ENCODE data around the gene CDR2L.
"Not testable (repeated sequence)": the region's sequence is repeated elsewhere in the genome, so short reads cannot be mapped to it uniquely, and the experiment has no call there.

Gene CDR2L

DNA sequence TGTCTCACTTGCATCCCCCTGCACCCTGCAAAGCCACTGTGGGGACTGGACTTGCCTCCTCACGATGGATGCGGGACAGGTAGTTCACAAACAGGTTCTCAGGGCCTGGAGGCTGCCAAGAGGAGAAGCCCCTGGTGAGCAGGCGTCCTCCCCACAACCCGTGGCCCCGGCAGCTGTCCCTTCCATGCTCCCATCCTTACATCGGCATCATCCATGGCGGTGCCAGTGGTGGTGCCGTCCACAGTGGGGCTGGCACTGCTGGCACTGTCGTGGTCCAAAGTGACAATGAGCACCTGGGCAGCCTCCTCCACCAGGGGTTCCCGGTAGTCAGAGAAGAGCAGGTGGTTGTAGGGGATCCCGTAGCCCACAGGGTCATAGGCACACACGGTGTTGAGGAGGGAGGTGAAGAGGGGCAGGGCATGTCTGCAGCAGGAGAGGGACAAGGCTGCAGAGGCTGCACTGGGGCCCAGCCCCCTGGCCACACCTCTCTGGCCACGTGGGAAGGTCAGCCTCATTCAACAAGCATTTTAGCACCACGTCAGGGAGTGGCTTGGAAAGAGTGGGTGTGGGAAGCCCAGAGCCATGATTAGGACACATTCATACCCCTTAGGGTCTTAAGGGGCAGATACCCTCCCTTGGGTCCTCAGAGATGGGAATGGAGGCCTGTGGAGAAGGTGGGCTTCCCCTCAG is 27.5 kb upstream of the CDR2L start:
- DNase-seq: no peak

GRCh38 chr17:74960570-74961342 is 26.7 kb upstream of the CDR2L start:
- DNase-seq: no peak

DNA sequence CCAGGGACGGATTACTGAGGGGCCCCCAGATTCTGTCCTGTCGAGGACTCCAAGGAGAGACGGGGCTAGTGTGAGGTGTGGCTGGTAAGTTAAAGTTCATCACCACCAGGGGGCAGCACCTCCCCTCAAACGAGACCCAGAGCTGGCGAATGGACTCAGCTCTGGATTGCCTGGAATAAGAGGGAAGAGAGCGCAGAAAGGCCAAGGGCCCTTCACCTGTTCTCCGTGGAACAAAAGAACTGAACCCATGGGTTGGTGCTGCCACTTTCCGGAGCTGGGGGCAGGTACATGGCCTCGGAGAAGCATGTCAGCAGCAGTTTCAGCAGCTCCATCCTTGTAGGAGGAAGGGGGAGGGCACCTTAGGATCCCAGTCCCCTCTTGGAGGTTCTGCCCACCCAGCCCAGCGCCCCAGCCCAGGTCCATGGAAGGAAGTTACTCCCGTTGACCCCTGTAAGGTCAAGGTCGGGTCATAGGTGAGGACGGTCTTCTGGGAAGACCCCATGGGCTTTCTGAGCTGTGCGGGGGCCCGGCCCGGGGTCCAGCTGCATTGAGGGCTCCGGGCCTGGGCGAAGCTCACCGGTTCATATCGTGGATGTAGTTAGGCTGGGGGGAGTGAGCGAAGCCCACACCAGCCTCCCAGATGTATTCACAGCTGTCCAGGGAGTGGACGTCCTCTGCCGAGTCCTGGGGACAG is 25.6 kb upstream of the CDR2L start:
- peak; percentile 84 for DNase-seq

GRCh38 chr17:74962622-74963394 is 24.6 kb upstream of the CDR2L start:
- no peak for DNase-seq

GRCh38 chr17:74963656-74964055 is 23.8 kb upstream of the CDR2L start:
- DNase-seq: no peak

DNA sequence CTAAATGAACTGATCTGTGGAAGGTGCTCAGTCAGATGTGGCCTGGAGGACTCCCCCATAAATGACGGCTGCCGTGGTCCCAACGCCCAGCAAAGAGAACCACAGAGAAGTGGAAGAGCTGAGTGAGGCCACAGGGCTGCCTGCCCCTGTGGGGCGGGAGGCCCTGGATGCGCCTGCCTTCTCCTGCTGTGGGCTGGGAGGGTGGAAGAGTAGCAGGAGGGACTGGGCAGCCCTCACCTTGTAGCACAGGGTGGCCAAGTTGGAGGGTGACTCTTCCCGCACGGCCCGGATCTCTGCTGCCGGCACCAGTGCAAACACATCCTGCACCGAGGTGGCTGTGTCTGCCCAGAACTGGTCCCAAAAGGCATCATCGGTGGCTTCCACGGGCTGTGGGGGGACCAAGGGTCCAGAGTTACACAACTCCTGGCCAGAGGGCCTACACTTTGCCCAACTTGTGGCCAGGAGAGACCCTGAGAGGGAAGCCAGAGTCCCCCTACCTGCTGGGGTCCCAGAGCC is 23.1 kb upstream of the CDR2L start:
- no peak for DNase-seq

GRCh38 chr17:74964988-74965622 is 22.3 kb upstream of the CDR2L start:
- DNase-seq: no peak

DNA sequence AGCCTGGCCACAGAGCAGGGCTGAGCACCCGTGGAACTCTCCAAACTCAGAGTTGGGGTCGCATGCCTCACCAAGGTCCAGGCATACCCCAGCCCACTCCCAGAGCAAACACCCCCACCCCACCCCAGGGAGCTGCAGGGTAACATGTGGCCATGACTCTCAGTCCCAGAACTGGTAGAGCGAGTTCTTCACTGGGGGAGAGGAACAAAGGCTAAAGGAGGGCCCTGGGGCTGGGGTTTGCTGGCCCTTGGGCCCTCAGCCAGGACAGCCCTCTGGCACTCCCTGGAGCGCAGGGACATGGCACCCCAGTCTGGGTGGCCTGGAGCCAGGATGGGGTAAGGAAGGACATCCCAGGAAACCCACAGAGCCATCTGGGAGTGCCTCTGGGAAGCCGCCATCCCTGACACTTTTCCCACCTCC is 19.1 kb upstream of the CDR2L start:
- no peak for DNase-seq

DNA sequence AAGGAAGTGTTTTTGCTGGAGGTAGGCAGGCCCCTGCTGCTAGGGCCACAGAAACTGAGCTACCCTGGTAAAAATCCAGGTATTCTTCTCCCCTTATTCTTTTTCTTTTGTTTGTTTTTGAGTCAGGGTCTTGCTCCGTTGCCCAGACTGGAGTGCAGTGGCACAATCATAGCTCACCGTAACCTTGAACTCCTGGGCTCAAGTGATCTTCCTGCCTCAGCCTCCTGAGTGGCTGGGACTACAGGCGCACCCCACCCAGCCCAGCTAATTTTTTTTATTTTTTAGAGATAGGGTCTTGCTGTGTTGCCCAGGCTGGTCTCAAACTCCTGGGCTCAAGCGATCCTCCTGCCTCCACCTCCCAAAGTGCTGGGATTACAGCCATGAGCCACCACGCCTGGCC is 17.9 kb upstream of the CDR2L start:
- DNase-seq: not testable (repeated sequence)

DNA sequence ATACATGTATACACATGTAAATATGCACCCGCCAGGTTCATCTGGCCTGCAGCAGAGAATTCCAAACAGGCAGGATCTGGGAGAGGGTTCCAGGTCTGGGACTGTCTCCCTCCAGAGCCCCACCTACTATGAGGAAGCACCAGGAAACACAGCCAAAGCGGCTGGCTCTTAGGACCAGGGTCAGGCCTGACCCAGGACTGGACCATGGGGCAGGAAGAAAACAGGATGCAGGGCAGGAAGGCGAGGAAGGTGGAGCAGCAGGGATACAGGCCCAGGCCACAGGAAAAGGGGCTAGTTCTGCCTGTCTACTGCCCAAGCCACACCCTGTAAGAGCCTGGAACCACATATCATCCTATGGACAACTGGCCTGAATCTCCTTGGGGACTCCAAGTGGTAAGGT is 17.0 kb upstream of the CDR2L start:
- DNase-seq: no peak

DNA sequence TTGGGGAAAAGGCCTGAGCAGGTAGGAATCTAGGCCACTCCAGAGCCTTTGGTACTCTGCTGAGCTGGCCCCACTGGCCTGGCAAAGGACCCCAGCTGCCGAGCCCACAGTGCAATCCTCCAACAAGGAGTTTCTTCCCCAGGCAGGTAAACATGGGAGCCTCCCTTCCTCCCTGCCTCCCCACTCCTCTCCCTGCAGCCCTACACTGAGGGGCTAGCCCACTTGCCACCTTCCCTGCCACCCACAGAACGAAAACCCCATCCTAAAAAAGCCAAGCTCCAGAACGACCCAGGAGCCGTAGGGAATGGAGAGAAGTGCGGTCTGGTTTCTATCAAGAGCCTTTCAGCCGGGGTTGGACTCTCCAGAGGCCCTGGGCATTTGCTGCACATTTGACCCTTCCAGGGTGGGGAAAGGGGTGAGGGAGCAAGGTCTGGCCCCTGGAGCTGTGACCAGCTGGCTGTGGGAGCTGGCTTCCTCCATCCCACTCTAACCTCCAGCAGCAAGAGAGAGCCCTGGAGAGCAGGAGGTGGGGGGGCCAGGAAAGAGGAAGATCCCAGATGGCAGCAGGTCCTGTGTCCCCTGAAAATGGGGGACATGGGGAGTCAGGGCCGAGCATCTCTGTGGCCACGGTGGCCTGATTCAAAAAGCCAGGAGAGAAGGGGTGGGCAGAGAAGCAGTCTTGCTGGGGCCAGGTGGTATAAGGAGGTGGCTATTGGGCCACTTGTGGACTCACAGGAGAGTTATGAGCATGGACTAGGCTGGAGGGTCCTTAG is 16.2 kb upstream of the CDR2L start:
- DNase-seq: no peak

DNA sequence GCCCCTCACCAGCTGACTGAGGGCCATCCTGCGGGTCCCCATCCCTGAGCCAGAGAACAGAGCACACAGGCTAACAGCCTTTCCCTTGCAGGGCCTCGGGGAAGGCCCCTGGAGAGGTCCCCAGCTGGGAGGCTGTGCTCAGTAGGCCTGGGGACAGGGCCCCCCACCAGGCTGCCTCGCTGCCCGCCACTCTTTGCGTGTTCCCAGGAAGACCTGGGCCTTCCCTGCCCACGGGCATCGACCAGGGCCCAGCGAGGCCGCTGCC is 15.7 kb upstream of the CDR2L start:
- DNase-seq: no peak

DNA sequence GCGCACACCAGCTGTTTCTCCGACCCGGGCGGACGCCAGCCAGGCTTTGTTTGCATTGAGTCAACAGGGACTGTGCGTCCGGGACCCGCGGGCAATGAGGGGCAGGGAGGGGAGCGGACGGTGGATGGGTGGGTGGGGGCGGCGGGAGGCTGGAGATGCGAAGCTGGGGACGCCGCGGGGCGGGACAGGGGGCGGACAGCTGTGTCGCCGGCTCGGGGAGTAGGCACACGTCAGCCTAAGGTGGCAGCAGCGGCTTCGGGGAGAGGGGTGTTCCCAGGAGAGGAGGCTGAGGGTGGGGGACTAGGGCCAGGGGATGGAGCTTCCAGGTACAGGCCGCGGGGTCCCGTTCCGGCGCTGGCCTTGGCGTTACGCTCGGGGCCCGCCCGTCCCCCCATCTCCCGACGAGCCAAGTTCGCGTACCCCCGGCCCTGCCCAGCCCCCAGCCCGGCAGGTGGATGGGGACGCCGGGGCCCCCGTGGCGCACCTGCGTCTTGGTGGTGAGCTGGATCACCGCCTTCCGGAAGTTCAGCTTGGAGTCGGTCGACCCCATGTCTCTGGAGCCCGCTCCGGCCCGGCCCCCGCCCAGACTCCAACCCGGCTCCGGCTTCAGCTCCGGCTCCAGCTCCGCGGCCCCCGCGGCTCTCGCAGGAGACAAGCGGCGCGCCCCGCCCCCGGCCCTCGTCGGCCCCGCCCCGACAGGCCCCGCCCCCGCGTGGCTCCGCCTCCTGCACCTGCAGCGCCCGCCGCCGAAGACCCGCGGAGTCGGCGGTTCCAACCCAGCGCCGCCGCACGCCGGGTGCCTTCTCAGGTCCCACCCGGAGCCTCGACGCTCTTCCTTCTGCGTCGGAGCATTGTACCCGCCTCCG is 15.1 kb upstream of the CDR2L start, which contains the start of gene HID1:
Gene HID1, minus strand, starts transcription at position 653 of the 866 bp plus-strand sequence. Its CDS starts 103 bp downstream, at position 550.
- DNase-seq: no peak

DNA sequence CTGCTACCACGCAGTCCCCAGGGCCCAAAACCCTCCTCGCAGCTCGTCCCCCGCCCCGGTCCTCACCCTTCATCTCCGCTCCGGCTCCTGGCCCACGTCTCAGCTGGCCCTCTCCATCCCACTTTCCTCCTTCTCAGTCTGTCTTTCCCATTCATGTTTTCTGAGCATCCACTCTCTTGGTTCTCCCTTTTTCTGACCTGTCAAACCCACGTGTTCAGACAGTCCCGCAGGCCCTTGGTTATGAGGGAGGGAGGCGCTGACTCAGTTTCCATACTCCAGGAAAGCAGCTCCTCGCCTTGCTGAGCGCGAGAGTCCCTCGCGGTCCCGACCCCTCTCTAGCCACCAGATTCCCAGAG is 14.5 kb upstream of the CDR2L start:
- no peak for DNase-seq

DNA sequence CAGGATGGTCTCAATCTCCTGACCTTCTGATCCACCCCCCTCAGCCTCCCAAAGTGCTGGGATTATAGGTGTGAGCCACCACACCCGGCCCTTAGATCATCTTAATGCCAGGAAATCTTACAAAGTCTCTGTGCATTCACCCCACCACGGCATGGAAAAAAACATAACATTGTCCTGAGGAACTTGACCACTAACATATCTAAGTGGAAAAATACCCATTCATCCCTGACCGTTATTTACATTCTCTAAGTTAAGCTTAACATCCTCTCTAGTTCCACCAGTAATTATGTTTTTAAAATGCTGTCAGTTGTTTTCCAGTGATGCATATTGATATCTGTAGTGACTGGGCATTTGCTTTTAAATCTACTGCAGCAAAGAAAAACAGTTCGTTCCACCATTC is 11.5 kb upstream of the CDR2L start:
- no peak for DNase-seq

DNA sequence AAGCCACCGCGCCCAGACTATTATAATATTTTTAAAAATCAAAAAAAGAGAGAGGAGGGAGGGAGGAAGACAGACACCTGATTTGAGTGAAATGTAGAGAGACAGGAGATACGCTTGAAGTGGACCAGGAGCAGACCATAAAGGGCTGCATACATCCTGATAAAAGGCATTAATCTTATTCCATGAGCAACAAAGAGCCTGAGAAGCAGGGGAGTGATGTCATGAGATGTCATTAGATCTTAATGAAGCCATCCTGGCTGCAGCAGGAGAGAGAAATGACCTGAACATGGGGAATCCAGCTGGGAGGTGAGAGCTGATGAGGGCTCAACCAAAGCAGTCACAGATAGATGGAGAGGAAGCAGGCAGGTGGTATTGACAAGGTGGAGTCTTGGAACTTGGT is 9.6 kb upstream of the CDR2L start:
- no peak for DNase-seq

- DNase-seq: no peak
Measured at GRCh38 chr17:74978240-74978639, 9.2 kb upstream of the CDR2L start.

DNA sequence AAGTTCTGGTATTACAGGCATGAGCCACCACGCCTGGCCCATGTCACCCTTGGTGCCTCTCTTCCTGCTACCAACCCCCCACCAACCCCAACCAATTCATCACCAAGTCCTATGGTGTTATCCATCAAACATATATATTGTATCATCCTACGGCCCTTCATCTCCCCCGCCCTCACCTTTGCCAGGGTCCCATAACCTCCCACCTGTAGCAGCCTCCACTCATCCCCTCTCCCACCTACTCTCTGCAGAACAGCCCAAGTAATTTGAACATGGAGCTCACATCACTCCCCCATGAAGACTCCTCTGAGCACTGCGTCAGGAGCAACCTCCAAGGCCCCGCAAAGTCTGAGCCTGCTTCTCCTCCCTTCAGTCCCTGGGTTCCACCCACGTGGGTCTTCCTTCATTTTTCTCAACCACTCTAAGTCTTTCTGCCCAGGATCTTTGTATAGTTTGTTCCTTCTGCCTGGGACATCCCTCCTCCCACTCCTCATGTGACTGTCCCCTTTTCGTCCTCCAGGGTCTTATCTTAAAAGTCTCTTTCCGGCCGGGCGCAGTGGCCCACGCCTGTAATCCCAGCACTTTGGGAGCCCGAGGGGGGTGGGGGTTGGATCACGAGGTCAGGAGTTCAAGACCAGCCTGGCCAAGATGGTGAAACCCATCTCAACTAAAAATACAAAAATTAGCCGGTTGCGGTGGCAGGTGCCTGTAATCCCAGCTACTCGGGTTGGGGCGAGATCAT is 7.9 kb upstream of the CDR2L start:
- DNase-seq: no peak

GRCh38 chr17:74981318-74981978 is 6.0 kb upstream of the CDR2L start:
- DNase-seq: no peak
